ENCODE data around the gene DIO3.

DNA sequence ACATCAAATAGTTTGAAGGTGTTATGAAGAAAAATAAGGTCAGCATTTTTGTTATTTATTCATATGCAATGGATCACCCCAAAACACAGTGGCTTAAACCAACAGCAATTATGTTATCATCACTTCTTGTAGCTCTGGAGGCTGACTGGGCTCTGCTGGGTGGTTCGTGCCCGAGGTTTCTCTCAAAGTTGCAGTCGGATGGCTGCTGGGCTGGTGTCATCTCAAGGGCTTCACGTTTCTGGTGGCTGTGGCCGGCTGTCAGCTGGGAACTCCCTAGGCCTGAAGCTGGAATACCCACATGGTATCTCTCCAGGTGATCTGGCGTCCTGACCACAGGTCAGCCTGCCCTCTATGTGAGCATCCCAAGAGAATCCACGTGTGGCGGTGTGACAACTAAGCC, 12.0 kb downstream of the DIO3 start:
- TF ChIP-seq, protein P1, sequence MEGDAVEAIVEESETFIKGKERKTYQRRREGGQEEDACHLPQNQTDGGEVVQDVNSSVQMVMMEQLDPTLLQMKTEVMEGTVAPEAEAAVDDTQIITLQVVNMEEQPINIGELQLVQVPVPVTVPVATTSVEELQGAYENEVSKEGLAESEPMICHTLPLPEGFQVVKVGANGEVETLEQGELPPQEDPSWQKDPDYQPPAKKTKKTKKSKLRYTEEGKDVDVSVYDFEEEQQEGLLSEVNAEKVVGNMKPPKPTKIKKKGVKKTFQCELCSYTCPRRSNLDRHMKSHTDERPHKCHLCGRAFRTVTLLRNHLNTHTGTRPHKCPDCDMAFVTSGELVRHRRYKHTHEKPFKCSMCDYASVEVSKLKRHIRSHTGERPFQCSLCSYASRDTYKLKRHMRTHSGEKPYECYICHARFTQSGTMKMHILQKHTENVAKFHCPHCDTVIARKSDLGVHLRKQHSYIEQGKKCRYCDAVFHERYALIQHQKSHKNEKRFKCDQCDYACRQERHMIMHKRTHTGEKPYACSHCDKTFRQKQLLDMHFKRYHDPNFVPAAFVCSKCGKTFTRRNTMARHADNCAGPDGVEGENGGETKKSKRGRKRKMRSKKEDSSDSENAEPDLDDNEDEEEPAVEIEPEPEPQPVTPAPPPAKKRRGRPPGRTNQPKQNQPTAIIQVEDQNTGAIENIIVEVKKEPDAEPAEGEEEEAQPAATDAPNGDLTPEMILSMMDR (IDR thresholded peaks at IDR 0.05; ENCODE audit: poor library complexity), result no peak
- TF ChIP-seq EZH2phosphoT487 (IDR thresholded peaks at IDR 0.05; ENCODE audit: low read depth, severe bottlenecking, unreplicated experiment), result no peak
